ENCODE data around the gene MIS18BP1.
"Not testable (repeated sequence)": the region's sequence is repeated elsewhere in the genome, so short reads cannot be mapped to it uniquely, and the experiment has no call there.

MIS18BP1 gene

GRCh38 chr14:45227566-45227965 lies 25.4 kb downstream of the MIS18BP1 start:
- Histone ChIP-seq H3K9me3 (ENCODE audit: control insufficient read depth, low read length) (no peaks in the 10 kb centered on the region), H3K36me3 (ENCODE audit: control insufficient read depth, insufficient read depth, low read length) (no peaks in the 10 kb centered on the region)

GRCh38 chr14:45222485-45223262 lies 30.3 kb downstream of the MIS18BP1 start:
- H3K4me1 ChIP-seq: no peaks in the 10 kb centered on the region
- no peaks in the 10 kb centered on the region for H3K36me3 ChIP-seq (ENCODE audit: control insufficient read depth, insufficient read depth, low read length)
- H3K4me2 ChIP-seq (ENCODE audit: low read length): no peak overlapping the region
- H3K27ac ChIP-seq: no peak overlapping the region
- no peak overlapping the region for H2AFZ ChIP-seq
- no peak overlapping the region for H3K4me3 ChIP-seq (ENCODE audit: low read depth, low read length)
- no peaks in the 10 kb centered on the region for H3K79me2 ChIP-seq
- TF ChIP-seq CTCF (IDR thresholded peaks at IDR 0.05): no peak
- H3K9ac ChIP-seq: no peak overlapping the region
- no peaks in the 10 kb centered on the region for H3K27me3 ChIP-seq (ENCODE audit: control insufficient read depth, insufficient read depth, low read length)
- no peaks in the 10 kb centered on the region for H3K9me3 ChIP-seq (ENCODE audit: control insufficient read depth, low read length)

More at GRCh38 chr14:45227566-45227965, 25.4 kb downstream of the MIS18BP1 start:
- H3K9ac ChIP-seq: no peak overlapping the region
- H3K79me2 ChIP-seq: no peaks in the 10 kb centered on the region
- no peak for TF ChIP-seq CTCF (IDR thresholded peaks at IDR 0.05)
- no peak overlapping the region for H2AFZ ChIP-seq
- H3K4me2 ChIP-seq (ENCODE audit: low read length): no peak overlapping the region
- no peaks in the 10 kb centered on the region for H3K27me3 ChIP-seq (ENCODE audit: control insufficient read depth, insufficient read depth, low read length)
- H3K4me3 ChIP-seq (ENCODE audit: low read depth, low read length): no peak overlapping the region
- no peak overlapping the region for H3K27ac ChIP-seq
- no peaks in the 10 kb centered on the region for H3K4me1 ChIP-seq

GRCh38 chr14:45214341-45214740 lies 38.7 kb downstream of the MIS18BP1 start:
- not testable (repeated sequence) for H3K4me2 ChIP-seq (ENCODE audit: low read length); H3K9ac ChIP-seq; H3K9me3 ChIP-seq (ENCODE audit: control insufficient read depth, low read length); H3K4me1 ChIP-seq; H2AFZ ChIP-seq; H3K4me3 ChIP-seq (ENCODE audit: low read depth, low read length); H3K79me2 ChIP-seq; H3K27me3 ChIP-seq (ENCODE audit: control insufficient read depth, insufficient read depth, low read length); H3K36me3 ChIP-seq (ENCODE audit: control insufficient read depth, insufficient read depth, low read length); H3K27ac ChIP-seq

- not testable (repeated sequence) for H3K4me1 ChIP-seq; H2AFZ ChIP-seq; H3K9ac ChIP-seq; H3K79me2 ChIP-seq; H3K4me3 ChIP-seq (ENCODE audit: low read depth, low read length); H3K9me3 ChIP-seq (ENCODE audit: control insufficient read depth, low read length); H3K36me3 ChIP-seq (ENCODE audit: control insufficient read depth, insufficient read depth, low read length); H3K4me2 ChIP-seq (ENCODE audit: low read length); H3K27me3 ChIP-seq (ENCODE audit: control insufficient read depth, insufficient read depth, low read length); H3K27ac ChIP-seq
Observed at GRCh38 chr14:45213716-45214115, 39.3 kb downstream of the MIS18BP1 start.

- no peak overlapping the region for H3K27ac ChIP-seq
- H3K36me3 ChIP-seq (ENCODE audit: control insufficient read depth, insufficient read depth, low read length): no peaks in the 10 kb centered on the region
- H3K27me3 ChIP-seq (ENCODE audit: control insufficient read depth, insufficient read depth, low read length): no peaks in the 10 kb centered on the region
- no peak for TF ChIP-seq CTCF (IDR thresholded peaks at IDR 0.05)
- H3K4me1 ChIP-seq: no peaks in the 10 kb centered on the region
- H3K9ac ChIP-seq: no peak overlapping the region
- no peak overlapping the region for H3K4me2 ChIP-seq (ENCODE audit: low read length)
- no peak overlapping the region for H2AFZ ChIP-seq
- no peak overlapping the region for H3K4me3 ChIP-seq (ENCODE audit: low read depth, low read length)
- H3K9me3 ChIP-seq (ENCODE audit: control insufficient read depth, low read length): no peaks in the 10 kb centered on the region
- no peaks in the 10 kb centered on the region for H3K79me2 ChIP-seq
Observed at GRCh38 chr14:45212231-45212630, 40.8 kb downstream of the MIS18BP1 start.

GRCh38 chr14:45211295-45211694 lies 41.7 kb downstream of the MIS18BP1 start:
- H3K27ac ChIP-seq: no peak overlapping the region

More at GRCh38 chr14:45211295-45211694, 41.7 kb downstream of the MIS18BP1 start:
- no peaks in the 10 kb centered on the region for H3K4me1 ChIP-seq
- TF ChIP-seq CTCF (IDR thresholded peaks at IDR 0.05): no peak
- H2AFZ ChIP-seq: no peak overlapping the region
- no peak overlapping the region for H3K4me2 ChIP-seq (ENCODE audit: low read length)
- H3K9me3 ChIP-seq (ENCODE audit: control insufficient read depth, low read length): no peaks in the 10 kb centered on the region
- H3K79me2 ChIP-seq: no peaks in the 10 kb centered on the region
- H3K9ac ChIP-seq: no peak overlapping the region
- no peaks in the 10 kb centered on the region for H3K36me3 ChIP-seq (ENCODE audit: control insufficient read depth, insufficient read depth, low read length)
- no peak overlapping the region for H3K4me3 ChIP-seq (ENCODE audit: low read depth, low read length)
- H3K27me3 ChIP-seq (ENCODE audit: control insufficient read depth, insufficient read depth, low read length): no peaks in the 10 kb centered on the region

Measured in parathyroid adenoma (tissue), 2 donors.